ENCODE data around the gene MRGPRD.

The MRGPRD gene

GRCh38 chr11:68932933-68933577 lies 47.7 kb downstream of the MRGPRD start:
- 0 out of 2 replicates have a peak, but pooled peaks cover 4% of the 10 kb centered on the region for H3K36me3 ChIP-seq (replicated peaks; ENCODE audit: insufficient read depth, low read length)
- H3K9ac ChIP-seq (ENCODE audit: low read length): no peak overlapping the region
- no peaks in the 10 kb centered on the region for H3K9me3 ChIP-seq (replicated peaks; ENCODE audit: insufficient read depth, low read length)
- no peak overlapping the region for H2AFZ ChIP-seq (ENCODE audit: low read length)
- H3K27ac ChIP-seq (ENCODE audit: low read length): no peak overlapping the region
- TF ChIP-seq CTCF (IDR thresholded peaks at IDR 0.05; ENCODE audit: low read length) (no peak), EZH2phosphoT487 (IDR thresholded peaks at IDR 0.05; ENCODE audit: low read length) (no peak), EZH2 (optimal IDR thresholded peaks at IDR 0.05; ENCODE audit: low read depth, low read length) (no peak)
- H3K4me3 ChIP-seq (ENCODE audit: low read length): no peak overlapping the region
- no peaks in the 10 kb centered on the region for H3K9me2 ChIP-seq (replicated peaks; ENCODE audit: insufficient read depth, low read length)
- H3K79me2 ChIP-seq (ENCODE audit: low read length): no peaks in the 10 kb centered on the region
- no peaks in the 10 kb centered on the region for H3K4me1 ChIP-seq (ENCODE audit: low read length)
- H3K27me3 ChIP-seq (replicated peaks; ENCODE audit: insufficient read depth, low read length): no peaks in the 10 kb centered on the region
- no peaks in the 10 kb centered on the region for H3F3A ChIP-seq (ENCODE audit: insufficient read depth, low read length)
- no peak overlapping the region for H3K4me2 ChIP-seq (ENCODE audit: low read depth, low read length)
- DNase-seq: no peak
- no peaks in the 10 kb centered on the region for H4K20me1 ChIP-seq (ENCODE audit: insufficient read depth, low read length)

GRCh38 chr11:68932358-68932757 lies 48.4 kb downstream of the MRGPRD start:
- no peaks in the 10 kb centered on the region for H3K4me1 ChIP-seq (ENCODE audit: low read length)
- H3K36me3 ChIP-seq (replicated peaks; ENCODE audit: insufficient read depth, low read length): 0 out of 2 replicates have a peak, but pooled peaks cover 4% of the 10 kb centered on the region

GRCh38 chr11:68931911-68932310 lies 48.9 kb downstream of the MRGPRD start:
- H3K4me2 ChIP-seq (ENCODE audit: low read depth, low read length): no peak overlapping the region
- 0 out of 2 replicates have a peak, but pooled peaks cover 4% of the 10 kb centered on the region for H3K36me3 ChIP-seq (replicated peaks; ENCODE audit: insufficient read depth, low read length)
- H3K4me1 ChIP-seq (ENCODE audit: low read length): 0 out of 2 replicates have a peak, but pooled peaks cover 3% of the 10 kb centered on the region
- H3K27ac ChIP-seq (ENCODE audit: low read length): no peak overlapping the region
- no peak overlapping the region for H3K4me3 ChIP-seq (ENCODE audit: low read length)
- H3K9me2 ChIP-seq (replicated peaks; ENCODE audit: insufficient read depth, low read length): no peaks in the 10 kb centered on the region
- no peak for DNase-seq
- no peaks in the 10 kb centered on the region for H3K79me2 ChIP-seq (ENCODE audit: low read length)
- no peaks in the 10 kb centered on the region for H3K9me3 ChIP-seq (replicated peaks; ENCODE audit: insufficient read depth, low read length)
- H3F3A ChIP-seq (ENCODE audit: insufficient read depth, low read length): no peaks in the 10 kb centered on the region
- H4K20me1 ChIP-seq (ENCODE audit: insufficient read depth, low read length): no peaks in the 10 kb centered on the region
- H3K27me3 ChIP-seq (replicated peaks; ENCODE audit: insufficient read depth, low read length): no peaks in the 10 kb centered on the region
- H3K9ac ChIP-seq (ENCODE audit: low read length): no peak overlapping the region
- H2AFZ ChIP-seq (ENCODE audit: low read length): no peak overlapping the region
- no peak for TF ChIP-seq EZH2phosphoT487 (IDR thresholded peaks at IDR 0.05; ENCODE audit: low read length)

More at GRCh38 chr11:68932358-68932757, 48.4 kb downstream of the MRGPRD start:
- Histone ChIP-seq H3K9me2 (replicated peaks; ENCODE audit: insufficient read depth, low read length) (no peaks in the 10 kb centered on the region), H3F3A (ENCODE audit: insufficient read depth, low read length) (no peaks in the 10 kb centered on the region), H4K20me1 (ENCODE audit: insufficient read depth, low read length) (no peaks in the 10 kb centered on the region), H3K4me2 (ENCODE audit: low read depth, low read length) (no peak overlapping the region), H3K79me2 (ENCODE audit: low read length) (no peaks in the 10 kb centered on the region), H3K9me3 (replicated peaks; ENCODE audit: insufficient read depth, low read length) (no peaks in the 10 kb centered on the region), H2AFZ (ENCODE audit: low read length) (no peak overlapping the region), H3K4me3 (ENCODE audit: low read length) (no peak overlapping the region), H3K27ac (ENCODE audit: low read length) (no peak overlapping the region), H3K9ac (ENCODE audit: low read length) (no peak overlapping the region), H3K27me3 (replicated peaks; ENCODE audit: insufficient read depth, low read length) (no peaks in the 10 kb centered on the region)
- no peak for DNase-seq
- TF ChIP-seq CTCF (IDR thresholded peaks at IDR 0.05; ENCODE audit: low read length) (no peak), EZH2phosphoT487 (IDR thresholded peaks at IDR 0.05; ENCODE audit: low read length) (no peak), EZH2 (optimal IDR thresholded peaks at IDR 0.05; ENCODE audit: low read depth, low read length) (no peak)
